ENCODE data around the gene OSMR. TPM values are rescaled to one million over a fixed set of nuclear protein-coding genes. Genes with fewer than 3 reads are reported as not detected.

The OSMR gene
- total and polyA plus RNA-seq, 9 of the 15 experiments (the other 6 are each of a cell fraction or from before 2014, with no cell fraction given) = 0.18 to 1.7 (median 0.94) TPM

- TF ChIP-seq, protein P1, sequence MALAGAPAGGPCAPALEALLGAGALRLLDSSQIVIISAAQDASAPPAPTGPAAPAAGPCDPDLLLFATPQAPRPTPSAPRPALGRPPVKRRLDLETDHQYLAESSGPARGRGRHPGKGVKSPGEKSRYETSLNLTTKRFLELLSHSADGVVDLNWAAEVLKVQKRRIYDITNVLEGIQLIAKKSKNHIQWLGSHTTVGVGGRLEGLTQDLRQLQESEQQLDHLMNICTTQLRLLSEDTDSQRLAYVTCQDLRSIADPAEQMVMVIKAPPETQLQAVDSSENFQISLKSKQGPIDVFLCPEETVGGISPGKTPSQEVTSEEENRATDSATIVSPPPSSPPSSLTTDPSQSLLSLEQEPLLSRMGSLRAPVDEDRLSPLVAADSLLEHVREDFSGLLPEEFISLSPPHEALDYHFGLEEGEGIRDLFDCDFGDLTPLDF (CRISPR knock-in tag; IDR thresholded peaks at IDR 0.05) = no peak
- TF ChIP-seq TSHZ1 (CRISPR knock-in tag; IDR thresholded peaks at IDR 0.05) (no peak), MEIS2 (IDR thresholded peaks at IDR 0.05; ENCODE audit: partially characterized antibody) (peak; percentile 98), ZNF174 (CRISPR knock-in tag; IDR thresholded peaks at IDR 0.05) (no peak), HNRNPH1 (optimal IDR thresholded peaks at IDR 0.05; ENCODE audit: low read depth, low read length) (no peak), MECOM (CRISPR knock-in tag; IDR thresholded peaks at IDR 0.05) (peak; percentile 93), CHCHD3 (CRISPR knock-in tag; IDR thresholded peaks at IDR 0.05) (no peak), YY1 (IDR thresholded peaks at IDR 0.05; ENCODE audit: borderline replicate concordance in 1 of 3, control insufficient read depth in 1 of 3, extremely low read depth in 1 of 3, insufficient read depth in 3 of 3, insufficient read length in 1 of 3, insufficient replicate concordance in 2 of 3, low read depth in 1 of 3, low read length in 2 of 3) (no peak), MTA1 (IDR thresholded peaks at IDR 0.05; ENCODE audit: borderline replicate concordance) (peak; percentile 25; the same call in 1 of the 2 replicates), MCM2 (IDR thresholded peaks at IDR 0.05; ENCODE audit: low read depth) (no peak), PHF8 (IDR thresholded peaks at IDR 0.05; ENCODE audit: borderline replicate concordance, low read length) (no peak)
- TF ChIP-seq, protein P2, sequence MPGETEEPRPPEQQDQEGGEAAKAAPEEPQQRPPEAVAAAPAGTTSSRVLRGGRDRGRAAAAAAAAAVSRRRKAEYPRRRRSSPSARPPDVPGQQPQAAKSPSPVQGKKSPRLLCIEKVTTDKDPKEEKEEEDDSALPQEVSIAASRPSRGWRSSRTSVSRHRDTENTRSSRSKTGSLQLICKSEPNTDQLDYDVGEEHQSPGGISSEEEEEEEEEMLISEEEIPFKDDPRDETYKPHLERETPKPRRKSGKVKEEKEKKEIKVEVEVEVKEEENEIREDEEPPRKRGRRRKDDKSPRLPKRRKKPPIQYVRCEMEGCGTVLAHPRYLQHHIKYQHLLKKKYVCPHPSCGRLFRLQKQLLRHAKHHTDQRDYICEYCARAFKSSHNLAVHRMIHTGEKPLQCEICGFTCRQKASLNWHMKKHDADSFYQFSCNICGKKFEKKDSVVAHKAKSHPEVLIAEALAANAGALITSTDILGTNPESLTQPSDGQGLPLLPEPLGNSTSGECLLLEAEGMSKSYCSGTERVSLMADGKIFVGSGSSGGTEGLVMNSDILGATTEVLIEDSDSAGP (CRISPR knock-in tag; IDR thresholded peaks at IDR 0.05) = no peak
- TF ChIP-seq, protein P3, sequence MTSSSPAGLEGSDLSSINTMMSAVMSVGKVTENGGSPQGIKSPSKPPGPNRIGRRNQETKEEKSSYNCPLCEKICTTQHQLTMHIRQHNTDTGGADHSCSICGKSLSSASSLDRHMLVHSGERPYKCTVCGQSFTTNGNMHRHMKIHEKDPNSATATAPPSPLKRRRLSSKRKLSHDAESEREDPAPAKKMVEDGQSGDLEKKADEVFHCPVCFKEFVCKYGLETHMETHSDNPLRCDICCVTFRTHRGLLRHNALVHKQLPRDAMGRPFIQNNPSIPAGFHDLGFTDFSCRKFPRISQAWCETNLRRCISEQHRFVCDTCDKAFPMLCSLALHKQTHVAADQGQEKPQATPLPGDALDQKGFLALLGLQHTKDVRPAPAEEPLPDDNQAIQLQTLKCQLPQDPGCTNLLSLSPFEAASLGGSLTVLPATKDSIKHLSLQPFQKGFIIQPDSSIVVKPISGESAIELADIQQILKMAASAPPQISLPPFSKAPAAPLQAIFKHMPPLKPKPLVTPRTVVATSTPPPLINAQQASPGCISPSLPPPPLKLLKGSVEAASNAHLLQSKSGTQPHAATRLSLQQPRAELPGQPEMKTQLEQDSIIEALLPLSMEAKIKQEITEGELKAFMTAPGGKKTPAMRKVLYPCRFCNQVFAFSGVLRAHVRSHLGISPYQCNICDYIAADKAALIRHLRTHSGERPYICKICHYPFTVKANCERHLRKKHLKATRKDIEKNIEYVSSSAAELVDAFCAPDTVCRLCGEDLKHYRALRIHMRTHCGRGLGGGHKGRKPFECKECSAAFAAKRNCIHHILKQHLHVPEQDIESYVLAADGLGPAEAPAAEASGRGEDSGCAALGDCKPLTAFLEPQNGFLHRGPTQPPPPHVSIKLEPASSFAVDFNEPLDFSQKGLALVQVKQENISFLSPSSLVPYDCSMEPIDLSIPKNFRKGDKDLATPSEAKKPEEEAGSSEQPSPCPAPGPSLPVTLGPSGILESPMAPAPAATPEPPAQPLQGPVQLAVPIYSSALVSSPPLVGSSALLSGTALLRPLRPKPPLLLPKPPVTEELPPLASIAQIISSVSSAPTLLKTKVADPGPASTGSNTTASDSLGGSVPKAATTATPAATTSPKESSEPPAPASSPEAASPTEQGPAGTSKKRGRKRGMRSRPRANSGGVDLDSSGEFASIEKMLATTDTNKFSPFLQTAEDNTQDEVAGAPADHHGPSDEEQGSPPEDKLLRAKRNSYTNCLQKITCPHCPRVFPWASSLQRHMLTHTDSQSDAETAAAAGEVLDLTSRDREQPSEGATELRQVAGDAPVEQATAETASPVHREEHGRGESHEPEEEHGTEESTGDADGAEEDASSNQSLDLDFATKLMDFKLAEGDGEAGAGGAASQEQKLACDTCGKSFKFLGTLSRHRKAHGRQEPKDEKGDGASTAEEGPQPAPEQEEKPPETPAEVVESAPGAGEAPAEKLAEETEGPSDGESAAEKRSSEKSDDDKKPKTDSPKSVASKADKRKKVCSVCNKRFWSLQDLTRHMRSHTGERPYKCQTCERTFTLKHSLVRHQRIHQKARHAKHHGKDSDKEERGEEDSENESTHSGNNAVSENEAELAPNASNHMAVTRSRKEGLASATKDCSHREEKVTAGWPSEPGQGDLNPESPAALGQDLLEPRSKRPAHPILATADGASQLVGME (CRISPR knock-in tag; IDR thresholded peaks at IDR 0.05) = no peak
Measured at GRCh38 chr5:38807570-38808483, 38.0 kb upstream of the OSMR start (continued).
